ENCODE measurements around the gene SLC24A3.

GRCh38 chr20:19301843-19302242 is 89.4 kb downstream of the SLC24A3 start:
- no peak for TF ChIP-seq CTCF (IDR thresholded peaks at IDR 0.05)
- TF ChIP-seq POLR2AphosphoS5 (IDR thresholded peaks at IDR 0.05), result no peak
- TF ChIP-seq EP300 (IDR thresholded peaks at IDR 0.05), result peak in 2 of 4 donors; percentile 2 to 28
- no peak for TF ChIP-seq POLR2A (IDR thresholded peaks at IDR 0.05)

All from upper lobe of left lung (tissue), 4 donors.